ENCODE data around the gene GH1. TPM values are rescaled to one million over a fixed set of nuclear protein-coding genes. Genes with fewer than 3 reads are reported as not detected.
A peak's percentile ranks its signal among the peaks of the same experiment; 100 is the strongest.

Gene GH1
- total RNA-seq, 1 donor from 2014 or later: not detected

GRCh38 chr17:63946440-63947363, 28.1 kb upstream of the GH1 start:
- TF ChIP-seq CTCF (IDR thresholded peaks at IDR 0.05): peak; percentile 77
- no peaks in the 10 kb centered on the region for H3K36me3 ChIP-seq
- ATAC-seq (peak; percentile 81), DNase-seq (no peak)
- H3K4me3 ChIP-seq: no peak overlapping the region
- peaks cover 6% of the 10 kb centered on the region for H3K4me1 ChIP-seq
- no peaks in the 10 kb centered on the region for H3K27me3 ChIP-seq
- H3K9me3 ChIP-seq: no peaks in the 10 kb centered on the region
- H3K27ac ChIP-seq: no peak overlapping the region
- intact Hi-C loops (cut with DNase I): no loop called here

- ATAC-seq: no peak
- H3K27ac ChIP-seq: no peak overlapping the region
- peaks cover 6% of the 10 kb centered on the region for H3K4me1 ChIP-seq
- no peaks in the 10 kb centered on the region for H3K36me3 ChIP-seq
- no peaks in the 10 kb centered on the region for H3K27me3 ChIP-seq
- H3K4me3 ChIP-seq: no peak overlapping the region
- H3K9me3 ChIP-seq: no peaks in the 10 kb centered on the region
- no peak for DNase-seq
- intact Hi-C loops (cut with DNase I): no loop called here
- no peak for TF ChIP-seq CTCF (IDR thresholded peaks at IDR 0.05)
These were observed 27.3 kb upstream of the GH1 start for GRCh38 chr17:63945784-63946439.

- no peak overlapping the region for H3K4me3 ChIP-seq
- no peak overlapping the region for H3K27ac ChIP-seq
- no peak for DNase-seq
- no peak for TF ChIP-seq CTCF (IDR thresholded peaks at IDR 0.05)
- no peaks in the 10 kb centered on the region for H3K27me3 ChIP-seq
- no peaks in the 10 kb centered on the region for H3K9me3 ChIP-seq
- ATAC-seq: no peak
- intact Hi-C loops (cut with DNase I): no loop called here
- H3K4me1 ChIP-seq: peaks cover 6% of the 10 kb centered on the region
- H3K36me3 ChIP-seq: no peaks in the 10 kb centered on the region
These were observed 26.3 kb upstream of the GH1 start for GRCh38 chr17:63944736-63945499.

- no peak overlapping the region for H3K4me3 ChIP-seq
- H3K27me3 ChIP-seq: no peaks in the 10 kb centered on the region
- no peak for DNase-seq
- H3K27ac ChIP-seq: no peak overlapping the region
- no peaks in the 10 kb centered on the region for H3K9me3 ChIP-seq
- intact Hi-C loops (cut with DNase I): no loop called here
- no peak for TF ChIP-seq CTCF (IDR thresholded peaks at IDR 0.05)
- H3K36me3 ChIP-seq: no peaks in the 10 kb centered on the region
- H3K4me1 ChIP-seq: peaks cover 6% of the 10 kb centered on the region
- ATAC-seq: no peak
These were observed 25.1 kb upstream of the GH1 start for GRCh38 chr17:63943745-63944144.

- no peak for TF ChIP-seq CTCF (IDR thresholded peaks at IDR 0.05)
- Histone ChIP-seq H3K4me3 (no peak overlapping the region), H3K27me3 (no peaks in the 10 kb centered on the region), H3K36me3 (no peaks in the 10 kb centered on the region), H3K27ac (no peak overlapping the region), H3K9me3 (no peaks in the 10 kb centered on the region), H3K4me1 (peaks cover 6% of the 10 kb centered on the region)
- intact Hi-C loops (cut with DNase I): no loop called here
- DNase-seq: no peak
- ATAC-seq: no peak
These were observed 23.8 kb upstream of the GH1 start for GRCh38 chr17:63942309-63942985.

All from upper lobe of right lung (tissue), 1 donor.